Tibial nerve (tissue), 4 donors: ENCODE data around the gene GMPR2. TPM values are rescaled to one million over a fixed set of nuclear protein-coding genes. Genes with fewer than 3 reads are reported as not detected.
A peak's percentile ranks its signal among the peaks of the same experiment; 100 is the strongest.

ENCODE experiments used
- DNase-seq, 2 donors: peaks; one replicate each; pipeline ENCODE4 v3.0.0-alpha.2; 2019; ENCODE audit warnings: low spot score in 2 of 2
- H3K27ac ChIP-seq, 4 donors: fragments of 200-600 bp; sonication (generic) in 3 of 4; one replicate each; pipeline ENCODE4 v1.5.1; 2017 to 2019; ENCODE audit warnings: mild to moderate bottlenecking in 1 of 4
- H3K27me3 ChIP-seq, 2 donors: fragments of 200-600 bp; sonication (generic) in 1 of 2; one replicate each; pipeline versions ENCODE4 v1.5.1 to v1.6.0; 2017 to 2019
- H3K36me3 ChIP-seq, 3 donors: fragments of 200-600 bp; sonication (generic); one replicate each; pipeline ENCODE4 v1.5.1; 2018 to 2019
- H3K4me1 ChIP-seq, 4 donors: fragments of 200-600 bp; sonication (generic) in 3 of 4; one replicate each; pipeline ENCODE4 v1.5.1; 2017 to 2019
- H3K4me3 ChIP-seq, 4 donors: fragments of 200-600 bp; sonication (generic) in 3 of 4; one replicate each; pipeline ENCODE4 v1.5.1; 2017 to 2019; ENCODE audit warnings: mild to moderate bottlenecking in 1 of 4, moderate library complexity in 1 of 4
- H3K9me3 ChIP-seq, 4 donors: fragments of 200-600 bp; sonication (generic) in 3 of 4; one replicate each; pipeline ENCODE4 v1.5.1; 2017 to 2019
- CTCF ChIP-seq, 5 experiments: fragments of 200-600 bp in 3 of 5; fragments of 450-650 bp in 2 of 5; sonication (generic) in 3 of 5; IDR thresholded peaks; one replicate each; pipeline ENCODE4 v1.5.1; 2016 to 2019; ENCODE audit warnings: antibody characterized with exemption in 5 of 5, mild to moderate bottlenecking in 3 of 5, moderate library complexity in 2 of 5
- EP300 ChIP-seq, 2 donors: sonication (generic); formaldehyde crosslinking; IDR thresholded peaks; one replicate each; pipeline ENCODE4 v1.6.1; 2017; ENCODE audit warnings: antibody characterized with exemption in 2 of 2, mild to moderate bottlenecking in 1 of 2
- POLR2A ChIP-seq, 2 donors: fragments of 450-650 bp; IDR thresholded peaks; one replicate each; pipeline ENCODE4 v1.6.1; 2017; ENCODE audit warnings: antibody characterized with exemption in 2 of 2, mild to moderate bottlenecking in 2 of 2, moderate library complexity in 2 of 2
- WGBS, 2 donors: methylation state at CpG; one replicate each; pipeline ENCODE4 v1.1.5; 2018; 5-methylcytosine and 5-hydroxymethylcytosine counted together
- total RNA-seq, 4 donors: library from RNA; depleted of rRNA; stranded (reverse); fragments of >200 nt; gene quantifications; one replicate each; pipeline ENCODE4 v1.1.0, GENCODE V29; 2016

Gene GMPR2
- total RNA-seq, 4 donors from 2014 or later, result 46.5 to 63.4 (median 57.2) TPM

GRCh38 chr14:24207104-24207551 is 25.6 kb upstream of the GMPR2 start:
- no peak for DNase-seq
- Histone ChIP-seq H3K4me1 (peaks cover 0 to 8% (median 5%) of the 10 kb centered on the region in 4 donors), H3K9me3 (no peaks in the 10 kb centered on the region), H3K27ac (no peak overlapping the region), H3K4me3 (no peak overlapping the region), H3K27me3 (no peaks in the 10 kb centered on the region), H3K36me3 (peaks cover 0 to 88% (median 27%) of the 10 kb centered on the region in 3 donors)
- TF ChIP-seq CTCF (IDR thresholded peaks at IDR 0.05), result no peak
- TF ChIP-seq POLR2A (IDR thresholded peaks at IDR 0.05), result no peak
- TF ChIP-seq EP300 (IDR thresholded peaks at IDR 0.05), result no peak
- 93 to 96% methylated on average over 5 of the region's 5 CpGs for WGBS, 2 donors

GRCh38 chr14:24207625-24208024 is 25.1 kb upstream of the GMPR2 start:
- Histone ChIP-seq H3K4me3 (no peak overlapping the region), H3K27ac (no peak overlapping the region), H3K36me3 (peaks cover 0 to 85% (median 27%) of the 10 kb centered on the region in 3 donors), H3K27me3 (no peaks in the 10 kb centered on the region), H3K4me1 (peaks cover 0 to 12% (median 9%) of the 10 kb centered on the region in 4 donors), H3K9me3 (no peaks in the 10 kb centered on the region)
- DNase-seq, result no peak
- no peak for TF ChIP-seq POLR2A (IDR thresholded peaks at IDR 0.05)
- no peak for TF ChIP-seq CTCF (IDR thresholded peaks at IDR 0.05)
- TF ChIP-seq EP300 (IDR thresholded peaks at IDR 0.05), result no peak
- 94 to 100% methylated on average over 2 of the region's 2 CpGs for WGBS, 2 donors

GRCh38 chr14:24211311-24211710 is 21.4 kb upstream of the GMPR2 start:
- WGBS, 2 donors, result 89 to 93% methylated on average over 6 of the region's 6 CpGs
- Histone ChIP-seq H3K27me3 (no peaks in the 10 kb centered on the region), H3K9me3 (no peaks in the 10 kb centered on the region), H3K27ac (no peak overlapping the region), H3K4me1 (peaks cover 0 to 40% (median 25%) of the 10 kb centered on the region in 4 donors), H3K36me3 (peaks cover 0 to 52% (median 22%) of the 10 kb centered on the region in 3 donors), H3K4me3 (no peak overlapping the region)
- TF ChIP-seq EP300 (IDR thresholded peaks at IDR 0.05) (no peak), POLR2A (IDR thresholded peaks at IDR 0.05) (no peak), CTCF (IDR thresholded peaks at IDR 0.05) (no peak)
- no peak for DNase-seq

- peak within 1 kb of the TSS; percentile 79 to 98 (median 94) for H3K27ac ChIP-seq
- WGBS, 2 donors, result 0 to 1% methylated on average over 44 to 52 of the region's 53 CpGs
- H3K27me3 ChIP-seq, result no peaks in the 10 kb centered on the region
- H3K4me3 ChIP-seq, result peak within 1 kb of the TSS; percentile 55 to 89 (median 70)
- TF ChIP-seq EP300 (IDR thresholded peaks at IDR 0.05), result peak; percentile 62 to 98
- peak in 2 of 5 experiments; percentile 48 to 51 for TF ChIP-seq CTCF (IDR thresholded peaks at IDR 0.05)
- TF ChIP-seq POLR2A (IDR thresholded peaks at IDR 0.05), result peak; percentile 89 to 91
- peaks cover 0 to 41% (median 25%) of the 10 kb centered on the region in 4 donors for H3K4me1 ChIP-seq
- H3K9me3 ChIP-seq, result no peaks in the 10 kb centered on the region
- H3K36me3 ChIP-seq, result peaks cover 0 to 49% (median 15%) of the 10 kb centered on the region in 3 donors
- peak; percentile 94 to 96 for DNase-seq
Measured at GRCh38 chr14:24212924-24213865, 19.5 kb upstream of the GMPR2 start, which contains the start of gene CHMP4A. CHMP4A (minus strand) TSS chr14:24213488; CDS start chr14:24213439, 49 bp downstream.
